Measurements from ENCODE around the gene CSRNP3. TPM values are rescaled to one million over a fixed set of nuclear protein-coding genes. Genes with fewer than 3 reads are reported as not detected.

Gene CSRNP3
- total and polyA plus RNA-seq, 10 of the 15 experiments (the other 5 are each of a cell fraction or from before 2014, with no cell fraction given): 0.03 to 5.2 (median 0.11) TPM; not detected in 1

DNA sequence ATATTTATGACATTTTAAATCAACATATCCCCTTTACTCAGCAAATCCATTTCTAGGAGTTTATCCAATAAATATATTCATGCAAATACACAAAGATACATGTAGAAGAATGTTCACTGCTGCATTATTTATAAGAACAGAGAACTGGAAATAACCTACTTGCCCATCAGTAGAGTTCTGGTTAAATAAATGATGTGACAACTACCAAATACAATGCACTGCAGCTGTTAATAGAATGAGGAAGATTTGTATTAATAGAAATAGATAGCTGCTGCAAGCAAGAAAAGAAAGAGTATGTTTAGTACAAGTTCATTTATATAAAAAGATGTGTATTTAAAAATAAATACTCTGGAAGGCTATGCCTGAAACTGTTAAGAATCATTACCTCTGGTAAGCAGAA lies 49.3 kb upstream of the CSRNP3 start (continued):
- TF ChIP-seq, protein P1, sequence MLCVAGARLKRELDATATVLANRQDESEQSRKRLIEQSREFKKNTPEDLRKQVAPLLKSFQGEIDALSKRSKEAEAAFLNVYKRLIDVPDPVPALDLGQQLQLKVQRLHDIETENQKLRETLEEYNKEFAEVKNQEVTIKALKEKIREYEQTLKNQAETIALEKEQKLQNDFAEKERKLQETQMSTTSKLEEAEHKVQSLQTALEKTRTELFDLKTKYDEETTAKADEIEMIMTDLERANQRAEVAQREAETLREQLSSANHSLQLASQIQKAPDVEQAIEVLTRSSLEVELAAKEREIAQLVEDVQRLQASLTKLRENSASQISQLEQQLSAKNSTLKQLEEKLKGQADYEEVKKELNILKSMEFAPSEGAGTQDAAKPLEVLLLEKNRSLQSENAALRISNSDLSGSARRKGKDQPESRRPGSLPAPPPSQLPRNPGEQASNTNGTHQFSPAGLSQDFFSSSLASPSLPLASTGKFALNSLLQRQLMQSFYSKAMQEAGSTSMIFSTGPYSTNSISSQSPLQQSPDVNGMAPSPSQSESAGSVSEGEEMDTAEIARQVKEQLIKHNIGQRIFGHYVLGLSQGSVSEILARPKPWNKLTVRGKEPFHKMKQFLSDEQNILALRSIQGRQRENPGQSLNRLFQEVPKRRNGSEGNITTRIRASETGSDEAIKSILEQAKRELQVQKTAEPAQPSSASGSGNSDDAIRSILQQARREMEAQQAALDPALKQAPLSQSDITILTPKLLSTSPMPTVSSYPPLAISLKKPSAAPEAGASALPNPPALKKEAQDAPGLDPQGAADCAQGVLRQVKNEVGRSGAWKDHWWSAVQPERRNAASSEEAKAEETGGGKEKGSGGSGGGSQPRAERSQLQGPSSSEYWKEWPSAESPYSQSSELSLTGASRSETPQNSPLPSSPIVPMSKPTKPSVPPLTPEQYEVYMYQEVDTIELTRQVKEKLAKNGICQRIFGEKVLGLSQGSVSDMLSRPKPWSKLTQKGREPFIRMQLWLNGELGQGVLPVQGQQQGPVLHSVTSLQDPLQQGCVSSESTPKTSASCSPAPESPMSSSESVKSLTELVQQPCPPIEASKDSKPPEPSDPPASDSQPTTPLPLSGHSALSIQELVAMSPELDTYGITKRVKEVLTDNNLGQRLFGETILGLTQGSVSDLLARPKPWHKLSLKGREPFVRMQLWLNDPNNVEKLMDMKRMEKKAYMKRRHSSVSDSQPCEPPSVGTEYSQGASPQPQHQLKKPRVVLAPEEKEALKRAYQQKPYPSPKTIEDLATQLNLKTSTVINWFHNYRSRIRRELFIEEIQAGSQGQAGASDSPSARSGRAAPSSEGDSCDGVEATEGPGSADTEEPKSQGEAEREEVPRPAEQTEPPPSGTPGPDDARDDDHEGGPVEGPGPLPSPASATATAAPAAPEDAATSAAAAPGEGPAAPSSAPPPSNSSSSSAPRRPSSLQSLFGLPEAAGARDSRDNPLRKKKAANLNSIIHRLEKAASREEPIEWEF (IDR thresholded peaks at IDR 0.05; ENCODE audit: insufficient replicate concordance, low read depth, low read length): no peak
- TF ChIP-seq, protein P2, sequence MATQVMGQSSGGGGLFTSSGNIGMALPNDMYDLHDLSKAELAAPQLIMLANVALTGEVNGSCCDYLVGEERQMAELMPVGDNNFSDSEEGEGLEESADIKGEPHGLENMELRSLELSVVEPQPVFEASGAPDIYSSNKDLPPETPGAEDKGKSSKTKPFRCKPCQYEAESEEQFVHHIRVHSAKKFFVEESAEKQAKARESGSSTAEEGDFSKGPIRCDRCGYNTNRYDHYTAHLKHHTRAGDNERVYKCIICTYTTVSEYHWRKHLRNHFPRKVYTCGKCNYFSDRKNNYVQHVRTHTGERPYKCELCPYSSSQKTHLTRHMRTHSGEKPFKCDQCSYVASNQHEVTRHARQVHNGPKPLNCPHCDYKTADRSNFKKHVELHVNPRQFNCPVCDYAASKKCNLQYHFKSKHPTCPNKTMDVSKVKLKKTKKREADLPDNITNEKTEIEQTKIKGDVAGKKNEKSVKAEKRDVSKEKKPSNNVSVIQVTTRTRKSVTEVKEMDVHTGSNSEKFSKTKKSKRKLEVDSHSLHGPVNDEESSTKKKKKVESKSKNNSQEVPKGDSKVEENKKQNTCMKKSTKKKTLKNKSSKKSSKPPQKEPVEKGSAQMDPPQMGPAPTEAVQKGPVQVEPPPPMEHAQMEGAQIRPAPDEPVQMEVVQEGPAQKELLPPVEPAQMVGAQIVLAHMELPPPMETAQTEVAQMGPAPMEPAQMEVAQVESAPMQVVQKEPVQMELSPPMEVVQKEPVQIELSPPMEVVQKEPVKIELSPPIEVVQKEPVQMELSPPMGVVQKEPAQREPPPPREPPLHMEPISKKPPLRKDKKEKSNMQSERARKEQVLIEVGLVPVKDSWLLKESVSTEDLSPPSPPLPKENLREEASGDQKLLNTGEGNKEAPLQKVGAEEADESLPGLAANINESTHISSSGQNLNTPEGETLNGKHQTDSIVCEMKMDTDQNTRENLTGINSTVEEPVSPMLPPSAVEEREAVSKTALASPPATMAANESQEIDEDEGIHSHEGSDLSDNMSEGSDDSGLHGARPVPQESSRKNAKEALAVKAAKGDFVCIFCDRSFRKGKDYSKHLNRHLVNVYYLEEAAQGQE (IDR thresholded peaks at IDR 0.05; ENCODE audit: low read depth, low read length): no peak
- TF ChIP-seq ZNF622 (IDR thresholded peaks at IDR 0.05): no peak
- TF ChIP-seq NR2C2 (IDR thresholded peaks at IDR 0.05; ENCODE audit: borderline replicate concordance, control insufficient read depth, insufficient read length, low read depth): no peak
- no peak for TF ChIP-seq STAT3 (IDR thresholded peaks at IDR 0.05; ENCODE audit: low read depth, low read length)
- no peak for TF ChIP-seq MEF2A (IDR thresholded peaks at IDR 0.05; ENCODE audit: insufficient read depth, low read depth, low read length)
- no peak for TF ChIP-seq HDAC6 (IDR thresholded peaks at IDR 0.05; ENCODE audit: unreplicated experiment)

Measured in GM12878 (cell line).